ENCODE data around the gene CCDC40.
"Not testable (repeated sequence)": the region's sequence is repeated elsewhere in the genome, so short reads cannot be mapped to it uniquely, and the experiment has no call there.

Gene CCDC40

DNA sequence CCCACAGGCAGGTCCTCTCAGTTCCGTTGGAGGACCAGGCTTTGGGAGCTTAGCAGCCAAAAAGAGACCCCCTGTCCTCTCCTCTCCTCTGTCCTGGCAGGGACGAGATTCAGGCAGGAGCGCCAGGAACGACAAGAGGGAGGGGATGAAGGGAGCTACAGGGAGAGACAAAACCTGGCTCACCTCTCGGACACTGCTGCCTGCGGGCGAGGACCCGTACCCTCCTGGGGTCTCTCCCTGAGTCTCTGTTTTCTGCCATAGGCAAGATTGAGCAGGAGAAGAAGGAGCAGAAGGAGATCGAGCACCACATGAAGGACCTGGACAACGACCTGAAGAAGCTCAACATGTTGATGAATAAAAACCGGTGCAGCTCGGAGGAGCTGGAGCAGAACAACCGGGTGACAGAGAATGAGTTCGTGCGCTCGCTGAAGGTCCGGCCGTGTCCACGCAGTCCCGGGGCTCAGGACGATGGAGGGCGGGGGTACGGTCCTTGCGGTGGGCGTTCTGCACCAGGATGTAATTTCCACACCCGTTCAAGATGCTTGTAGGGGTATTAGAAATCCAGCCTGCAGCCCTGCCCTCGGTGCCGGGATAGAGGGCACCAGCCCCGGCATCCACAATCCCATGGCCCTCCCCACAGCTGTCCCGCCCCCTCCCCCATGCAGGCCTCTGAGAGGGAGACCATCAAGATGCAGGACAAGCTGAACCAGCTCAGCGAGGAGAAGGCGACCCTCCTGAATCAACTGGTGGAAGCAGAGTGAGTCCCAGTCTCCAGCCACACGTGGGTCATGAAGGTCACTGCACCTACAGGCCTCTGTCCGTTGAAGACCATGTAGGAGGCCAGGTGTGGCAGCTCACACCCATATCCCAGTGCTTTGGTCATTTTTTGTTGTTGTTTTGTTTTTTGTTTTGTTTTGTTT, 51.2 kb downstream of the CCDC40 start:
- TF ChIP-seq, protein P1, sequence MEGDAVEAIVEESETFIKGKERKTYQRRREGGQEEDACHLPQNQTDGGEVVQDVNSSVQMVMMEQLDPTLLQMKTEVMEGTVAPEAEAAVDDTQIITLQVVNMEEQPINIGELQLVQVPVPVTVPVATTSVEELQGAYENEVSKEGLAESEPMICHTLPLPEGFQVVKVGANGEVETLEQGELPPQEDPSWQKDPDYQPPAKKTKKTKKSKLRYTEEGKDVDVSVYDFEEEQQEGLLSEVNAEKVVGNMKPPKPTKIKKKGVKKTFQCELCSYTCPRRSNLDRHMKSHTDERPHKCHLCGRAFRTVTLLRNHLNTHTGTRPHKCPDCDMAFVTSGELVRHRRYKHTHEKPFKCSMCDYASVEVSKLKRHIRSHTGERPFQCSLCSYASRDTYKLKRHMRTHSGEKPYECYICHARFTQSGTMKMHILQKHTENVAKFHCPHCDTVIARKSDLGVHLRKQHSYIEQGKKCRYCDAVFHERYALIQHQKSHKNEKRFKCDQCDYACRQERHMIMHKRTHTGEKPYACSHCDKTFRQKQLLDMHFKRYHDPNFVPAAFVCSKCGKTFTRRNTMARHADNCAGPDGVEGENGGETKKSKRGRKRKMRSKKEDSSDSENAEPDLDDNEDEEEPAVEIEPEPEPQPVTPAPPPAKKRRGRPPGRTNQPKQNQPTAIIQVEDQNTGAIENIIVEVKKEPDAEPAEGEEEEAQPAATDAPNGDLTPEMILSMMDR (conservative IDR thresholded peaks at IDR 0.05; ENCODE audit: low read depth), result no peak
- POLR2A ChIA-PET (ENCODE audit: low non-redundant PET), result interaction anchor here (1.7 kb wide), 1 partner anchor 14 kb away, joined by 5 read pairs; the partner anchor contains the start of gene GAA
- CTCF ChIA-PET, result interaction anchor here (1.1 kb wide), 1 partner anchor 21 kb away, joined by 3 read pairs; no protein-coding TSS in a partner anchor

DNA sequence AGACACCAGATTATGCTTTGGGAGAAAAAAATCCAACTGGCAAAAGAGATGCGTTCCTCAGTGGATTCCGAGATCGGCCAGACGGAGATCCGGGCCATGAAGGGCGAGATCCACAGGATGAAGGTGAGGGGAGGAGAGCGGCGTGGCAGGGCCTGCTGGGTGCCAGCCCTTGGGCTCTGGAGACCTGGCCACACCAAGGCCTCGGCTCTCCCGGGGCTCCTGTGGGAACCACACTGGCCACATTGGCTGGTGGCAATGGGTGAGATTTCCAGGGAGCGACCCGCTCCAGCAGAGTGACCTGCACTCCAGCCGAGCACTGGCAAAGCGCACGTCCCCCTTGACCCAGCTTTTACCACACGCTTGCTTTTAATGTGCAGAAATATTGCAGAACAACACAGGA, 53.3 kb downstream of the CCDC40 start:
- DNase-seq (ENCODE audit: low spot score), result no peak
- H3K27ac ChIP-seq, result no peak overlapping the region
- TF ChIP-seq, protein P1 (conservative IDR thresholded peaks at IDR 0.05; ENCODE audit: low read depth), result no peak
- ChIA-PET POLR2A (ENCODE audit: low non-redundant PET) (no interaction called here), CTCF (no interaction called here)

More for the DNA sequence above, 51.2 kb downstream of the CCDC40 start:
- H3K27ac ChIP-seq, result no peak overlapping the region
- no peak for DNase-seq (ENCODE audit: low spot score)

DNA sequence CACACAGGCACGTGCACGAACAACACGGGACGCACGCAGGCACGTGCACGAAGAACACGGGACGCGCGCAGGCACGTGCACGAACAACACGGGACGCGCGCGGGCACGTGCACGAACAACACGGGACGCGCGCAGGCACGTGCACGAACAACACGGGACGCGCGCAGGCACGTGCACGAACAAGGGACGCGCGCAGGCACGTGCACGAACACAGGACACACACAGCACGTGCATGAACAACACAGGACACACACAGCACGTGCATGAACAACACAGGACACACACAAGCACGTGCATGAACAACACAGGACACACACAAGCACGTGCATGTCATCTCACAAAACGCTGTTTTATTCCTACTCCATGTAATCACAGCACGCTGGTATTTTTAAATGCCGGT, 53.7 kb downstream of the CCDC40 start:
- POLR2A ChIA-PET (ENCODE audit: low non-redundant PET); H3K27ac ChIP-seq; CTCF ChIA-PET; DNase-seq (ENCODE audit: low spot score): not testable (repeated sequence)

DNA sequence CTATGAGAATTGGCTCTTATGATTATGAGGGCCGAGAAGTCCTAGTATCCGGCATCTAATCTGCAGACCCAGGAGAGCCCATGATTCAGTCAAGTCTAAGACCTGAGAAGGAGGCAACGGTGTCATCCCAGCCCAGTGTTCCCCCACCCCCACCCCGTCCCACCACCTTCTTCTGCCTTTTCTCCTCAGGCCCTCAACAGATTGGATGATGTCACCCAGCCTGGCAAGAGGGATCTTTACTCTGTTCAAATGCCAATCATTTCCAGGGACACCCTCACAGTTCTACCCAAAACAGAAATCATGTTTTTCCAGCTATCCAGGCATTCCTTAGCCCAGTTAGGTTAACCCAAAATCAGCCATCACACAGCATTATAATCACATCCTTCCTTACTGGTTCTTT, 54.9 kb downstream of the CCDC40 start:
- no peak for DNase-seq (ENCODE audit: low spot score)
- no peak overlapping the region for H3K27ac ChIP-seq
- CTCF ChIA-PET, result no interaction called here
- POLR2A ChIA-PET (ENCODE audit: low non-redundant PET), result no interaction called here
- TF ChIP-seq, protein P1 (conservative IDR thresholded peaks at IDR 0.05; ENCODE audit: low read depth), result no peak

DNA sequence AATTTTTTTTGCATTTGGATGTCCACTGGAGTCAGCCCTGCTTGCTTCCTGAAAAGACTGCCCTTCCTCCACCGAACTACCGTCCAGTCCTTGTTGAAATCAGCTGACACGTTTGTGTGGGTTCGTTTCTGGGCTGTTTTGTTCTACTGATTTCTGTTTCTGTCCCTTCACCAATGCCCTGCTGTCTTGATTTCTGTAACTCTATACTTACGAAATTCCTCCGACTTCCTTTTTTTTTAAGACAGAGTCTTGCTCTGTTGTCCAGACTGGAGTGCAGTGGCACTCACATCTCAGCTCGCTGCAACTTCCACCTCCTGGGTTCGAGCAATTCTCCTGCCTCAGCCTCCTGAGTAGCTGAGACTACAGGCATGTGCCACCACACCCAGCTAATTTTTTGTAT, 56.5 kb downstream of the CCDC40 start:
- no peak for DNase-seq (ENCODE audit: low spot score)
- CTCF ChIA-PET, result no interaction called here
- H3K27ac ChIP-seq, result no peak overlapping the region
- TF ChIP-seq, protein P1 (conservative IDR thresholded peaks at IDR 0.05; ENCODE audit: low read depth), result no peak
- POLR2A ChIA-PET (ENCODE audit: low non-redundant PET), result no interaction called here

DNA sequence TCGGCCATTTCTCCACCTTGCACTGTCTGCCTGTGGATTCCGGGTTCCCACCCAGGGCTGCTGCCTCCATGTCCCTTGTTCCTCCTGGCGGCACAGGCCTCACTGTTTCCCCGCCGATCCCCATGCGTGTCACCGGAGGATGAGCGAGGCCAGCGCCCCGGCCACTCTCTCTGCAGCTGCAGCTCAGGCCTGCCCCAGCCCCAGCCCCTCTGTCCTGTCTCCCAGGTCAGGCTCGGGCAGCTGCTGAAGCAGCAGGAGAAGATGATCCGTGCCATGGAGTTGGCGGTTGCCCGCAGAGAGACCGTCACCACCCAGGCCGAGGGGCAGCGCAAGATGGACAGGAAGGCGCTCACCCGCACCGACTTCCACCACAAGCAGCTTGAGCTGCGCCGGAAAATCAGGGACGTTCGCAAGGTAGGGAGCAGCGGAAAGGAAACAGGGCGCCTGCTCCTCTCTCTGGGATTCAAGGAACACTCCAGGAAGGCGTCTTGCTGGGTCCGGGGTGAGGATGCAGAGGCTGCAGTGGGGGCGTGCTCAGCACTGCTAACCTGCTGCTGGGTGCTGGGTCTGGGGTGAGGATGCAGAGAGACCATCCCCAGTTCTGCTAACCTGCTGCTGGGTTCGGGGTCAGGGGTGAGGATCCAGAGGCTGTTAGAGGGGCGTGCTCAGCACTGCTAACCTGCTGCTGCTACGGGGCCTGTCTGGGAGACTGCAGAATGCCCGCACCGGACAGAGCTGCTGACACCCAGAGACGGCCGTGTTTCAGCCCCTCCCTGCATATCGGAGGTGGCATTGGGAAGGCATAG, 58.8 kb downstream of the CCDC40 start:
- no peak overlapping the region for H3K27ac ChIP-seq
- TF ChIP-seq, protein P1 (conservative IDR thresholded peaks at IDR 0.05; ENCODE audit: low read depth), result no peak
- POLR2A ChIA-PET (ENCODE audit: low non-redundant PET), result no interaction called here
- DNase-seq (ENCODE audit: low spot score), result no peak
- CTCF ChIA-PET, result interaction anchor here (0.6 to 1.2 kb wide), 2 partner anchors 13 to 72 kb away, joined by 3 to 5 read pairs; no protein-coding TSS in a partner anchor

Measured in RWPE1 (cell line).